Sigmoid colon (tissue), 7 donors: ENCODE data around the gene HCN2. TPM values are rescaled to one million over a fixed set of nuclear protein-coding genes. Genes with fewer than 3 reads are reported as not detected.

ENCODE experiments used
- DNase-seq: peaks from one replicate; pipeline ENCODE4 v3.0.0-alpha.2; 2019
- H3K27ac ChIP-seq, 4 donors: fragments of 200-600 bp; sonication (generic); one replicate each; pipeline ENCODE4 v1.5.1; 2016 to 2019; ENCODE audit warnings: mild to moderate bottlenecking in 1 of 4
- H3K27me3 ChIP-seq, 3 donors: fragments of 200-600 bp; sonication (generic); one replicate each; pipeline ENCODE4 v1.5.1; 2019; ENCODE audit warnings: mild to moderate bottlenecking in 1 of 3
- H3K36me3 ChIP-seq, 4 donors: fragments of 200-600 bp; sonication (generic); one replicate each; pipeline ENCODE4 v1.5.1; 2016 to 2019
- H3K4me1 ChIP-seq, 4 donors: fragments of 200-600 bp; sonication (generic); one replicate each; pipeline ENCODE4 v1.5.1; 2017 to 2019
- H3K4me3 ChIP-seq, 4 donors: fragments of 200-600 bp; sonication (generic); one replicate each; pipeline ENCODE4 v1.5.1; 2017 to 2019; ENCODE audit warnings: mild to moderate bottlenecking in 2 of 4, moderate library complexity in 1 of 4
- H3K9me3 ChIP-seq, 4 donors: fragments of 200-600 bp in 3 of 4; sonication (generic) in 3 of 4; one replicate each; pipeline versions ENCODE4 v1.5.1 to v1.6.1; 2013 to 2019
- CTCF ChIP-seq, 4 experiments: fragments of 450-650 bp in 3 of 4; fragments of 200-600 bp in 1 of 4; IDR thresholded peaks; one replicate each; pipeline ENCODE4 v1.5.1; 2016 to 2019; ENCODE audit warnings: antibody characterized with exemption in 4 of 4, mild to moderate bottlenecking in 3 of 4, moderate library complexity in 2 of 4
- EP300 ChIP-seq, 4 donors: sonication (generic); formaldehyde crosslinking; IDR thresholded peaks; one replicate each; pipeline ENCODE4 v1.6.1; 2017; ENCODE audit warnings: antibody characterized with exemption in 4 of 4
- POLR2A ChIP-seq, 2 donors: fragments of 450-650 bp; IDR thresholded peaks; one replicate each; pipeline ENCODE4 v1.6.1; 2016; ENCODE audit warnings: antibody characterized with exemption in 2 of 2, mild to moderate bottlenecking in 2 of 2, moderate library complexity in 2 of 2
- POLR2AphosphoS5 ChIP-seq, 4 donors: sonication (generic); formaldehyde crosslinking; IDR thresholded peaks; one replicate each; pipeline ENCODE4 v1.6.1; 2017; ENCODE audit warnings: antibody characterized with exemption in 4 of 4
- WGBS, 2 donors: extraction: QIAGEN DNeasy Blood & Tissue Kit; methylation state at CpG; one replicate each; pipeline ENCODE4 v1.1.7; 2013; 5-methylcytosine and 5-hydroxymethylcytosine counted together
- intact Hi-C: fragments of 100-400 bp; cut with DNase I; formaldehyde crosslinking; loops from one replicate; pipeline ENCODE4 v1.15.1; 2023
- polyA plus RNA-seq, 3 donors: library from polyadenylated mRNA; stranded (reverse); fragments of 200-250 nt; gene quantifications; one replicate each; pipeline ENCODE4 v1.2.3, GENCODE V29; 2013
- total RNA-seq, 4 donors: library from RNA; depleted of rRNA; stranded (reverse); fragments of >200 nt; gene quantifications; one replicate each; pipeline ENCODE4 v1.1.0, GENCODE V29; 2016
- donor health status: healthy with polysubstance abuse.
- donor health status: Bipolar disorder and iron deficiency.
- donor health status: healthy.

The HCN2 gene
- total and polyA plus RNA-seq, 7 donors: 0.23 to 0.55 (median 0.39) TPM; not detected in 2

GRCh38 chr19:644789-645188, 55.1 kb downstream of the HCN2 start:
- H3K9me3 ChIP-seq: no peaks in the 10 kb centered on the region
- TF ChIP-seq POLR2A (IDR thresholded peaks at IDR 0.05) (no peak), POLR2AphosphoS5 (IDR thresholded peaks at IDR 0.05) (no peak), EP300 (IDR thresholded peaks at IDR 0.05) (no peak), CTCF (IDR thresholded peaks at IDR 0.05) (no peak)
- H3K27me3 ChIP-seq: no peaks in the 10 kb centered on the region
- no peak overlapping the region for H3K4me3 ChIP-seq
- no peak for DNase-seq
- WGBS, 2 donors: 82 to 87% methylated on average over 14 of the region's 14 CpGs
- intact Hi-C loops: no loop called here
- no peak overlapping the region for H3K27ac ChIP-seq
- H3K36me3 ChIP-seq: peaks cover 12 to 42% (median 30%) of the 10 kb centered on the region in 4 donors
- peaks cover 0 to 6% (median 4%) of the 10 kb centered on the region in 4 donors for H3K4me1 ChIP-seq

- Histone ChIP-seq H3K9me3 (no peaks in the 10 kb centered on the region), H3K36me3 (peaks cover 15 to 54% (median 35%) of the 10 kb centered on the region in 4 donors), H3K27me3 (no peaks in the 10 kb centered on the region), H3K27ac (no peak overlapping the region), H3K4me3 (no peak overlapping the region), H3K4me1 (no peaks in the 10 kb centered on the region)
- DNase-seq: no peak
- intact Hi-C loops: no loop called here
- 93 to 95% methylated on average over 62 of the region's 62 CpGs for WGBS, 2 donors
- TF ChIP-seq POLR2A (IDR thresholded peaks at IDR 0.05) (no peak), CTCF (IDR thresholded peaks at IDR 0.05) (no peak), POLR2AphosphoS5 (IDR thresholded peaks at IDR 0.05) (no peak), EP300 (IDR thresholded peaks at IDR 0.05) (no peak)
These were observed 56.5 kb downstream of the HCN2 start for GRCh38 chr19:645912-646778.

DNA sequence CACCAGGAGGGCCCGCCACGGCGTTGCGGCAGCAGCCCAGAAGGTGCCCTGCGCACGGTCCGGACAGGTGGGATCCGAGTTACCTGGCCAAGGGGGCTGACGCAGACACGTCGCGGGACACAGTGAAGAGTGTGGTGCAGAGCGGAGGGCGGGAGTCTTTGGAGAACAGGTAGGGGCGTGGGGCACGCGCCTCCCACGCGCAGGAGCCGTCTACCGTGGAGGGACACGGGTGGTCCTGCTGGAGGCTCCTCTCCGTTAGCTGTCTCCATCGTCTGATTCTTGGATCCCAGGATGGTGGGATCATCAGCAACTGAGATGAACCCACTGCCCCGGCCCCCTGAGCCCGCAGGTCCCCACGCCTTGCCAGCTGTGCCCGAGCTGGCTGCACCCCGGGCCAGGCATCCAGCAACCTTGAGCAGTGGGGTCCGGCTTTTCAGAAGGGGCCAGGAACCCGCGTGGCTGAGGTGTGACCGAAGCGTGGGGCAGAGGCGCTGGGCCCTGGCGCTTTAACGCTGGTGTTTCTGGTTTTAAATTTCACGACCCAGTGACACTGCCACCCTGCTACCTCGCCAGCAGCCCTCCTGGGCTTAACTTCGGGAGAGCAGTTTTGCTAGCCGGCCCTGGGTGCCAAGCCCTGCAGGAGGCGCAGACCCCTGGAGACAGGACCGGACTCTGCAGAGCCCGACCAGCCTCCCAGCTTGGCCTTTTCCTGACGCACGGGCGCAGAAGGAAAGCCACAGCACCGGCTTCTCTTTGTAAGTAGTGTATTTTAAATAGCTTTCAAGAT, 57.3 kb downstream of the HCN2 start:
- intact Hi-C loops: no loop called here
- no peaks in the 10 kb centered on the region for H3K27me3 ChIP-seq
- no peaks in the 10 kb centered on the region for H3K4me1 ChIP-seq
- H3K4me3 ChIP-seq: no peak overlapping the region
- H3K27ac ChIP-seq: no peak overlapping the region
- H3K36me3 ChIP-seq: peaks cover 18 to 62% (median 43%) of the 10 kb centered on the region in 4 donors
- DNase-seq: no peak
- H3K9me3 ChIP-seq: no peaks in the 10 kb centered on the region
- 95% methylated on average over 48 of the region's 48 CpGs for WGBS, 2 donors
- TF ChIP-seq EP300 (IDR thresholded peaks at IDR 0.05) (no peak), POLR2AphosphoS5 (IDR thresholded peaks at IDR 0.05) (no peak), POLR2A (IDR thresholded peaks at IDR 0.05) (no peak), CTCF (IDR thresholded peaks at IDR 0.05) (no peak)

- Histone ChIP-seq H3K4me3 (no peak overlapping the region), H3K36me3 (peaks cover 18 to 69% (median 43%) of the 10 kb centered on the region in 4 donors), H3K4me1 (no peaks in the 10 kb centered on the region), H3K9me3 (no peaks in the 10 kb centered on the region), H3K27ac (no peak overlapping the region), H3K27me3 (no peaks in the 10 kb centered on the region)
- intact Hi-C loops: no loop called here
- 92% methylated on average over 52 of the region's 52 CpGs for WGBS, 2 donors
- TF ChIP-seq POLR2AphosphoS5 (IDR thresholded peaks at IDR 0.05) (no peak), CTCF (IDR thresholded peaks at IDR 0.05) (no peak), EP300 (IDR thresholded peaks at IDR 0.05) (no peak), POLR2A (IDR thresholded peaks at IDR 0.05) (no peak)
- DNase-seq: no peak
These were observed 58.0 kb downstream of the HCN2 start for GRCh38 chr19:647566-648284.
